HG03095 (cell line): ENCODE data around the gene CEP170B.
"Not testable (repeated sequence)": the region's sequence is repeated elsewhere in the genome, so short reads cannot be mapped to it uniquely, and the experiment has no call there.

Source experiments
- ATAC-seq: cut with Tn5 transposase; IDR thresholded peaks from one replicate; pipeline ENCODE4 v1.9.1; 2021; ENCODE audit warnings: moderate library complexity; ENCODE audit not compliant: unreplicated experiment

Gene CEP170B

DNA sequence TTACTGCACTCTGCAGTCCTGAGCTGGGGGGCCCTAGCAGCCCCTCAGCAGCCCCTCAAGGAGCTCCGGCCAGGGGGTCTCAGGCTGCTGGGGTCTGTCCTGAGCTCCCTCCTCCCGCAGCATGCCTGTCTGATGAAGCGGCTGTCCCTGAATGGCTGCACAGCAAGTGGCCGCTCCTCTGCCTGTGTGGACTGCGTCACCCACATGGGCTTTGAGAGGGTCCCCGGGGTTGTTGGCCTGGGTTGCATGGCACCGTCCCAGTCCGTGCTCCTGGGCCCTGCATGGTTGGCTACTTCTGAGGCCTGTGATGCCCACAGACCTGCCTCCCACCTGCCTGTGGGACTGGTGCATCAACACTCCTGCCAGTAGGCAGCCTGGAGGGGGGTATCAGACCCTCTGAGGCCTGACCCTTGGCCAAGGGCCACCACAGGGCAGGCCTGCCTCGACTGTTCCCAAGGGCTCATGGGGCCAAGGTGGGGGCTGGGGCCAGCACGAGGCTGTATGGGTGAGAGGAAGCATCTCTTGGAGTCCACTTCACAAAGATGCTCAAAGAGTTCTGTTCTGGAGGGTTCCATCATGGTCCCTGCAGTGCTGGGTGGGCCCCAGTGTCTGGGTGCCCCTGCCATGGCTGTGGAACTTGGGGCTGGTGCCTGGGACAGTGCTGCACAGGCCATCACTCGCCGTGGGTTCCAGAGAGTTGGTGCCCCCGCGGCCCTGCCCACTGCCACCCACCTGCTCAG, 12.2 kb downstream of the CEP170B start:
- ATAC-seq, result no peak

DNA sequence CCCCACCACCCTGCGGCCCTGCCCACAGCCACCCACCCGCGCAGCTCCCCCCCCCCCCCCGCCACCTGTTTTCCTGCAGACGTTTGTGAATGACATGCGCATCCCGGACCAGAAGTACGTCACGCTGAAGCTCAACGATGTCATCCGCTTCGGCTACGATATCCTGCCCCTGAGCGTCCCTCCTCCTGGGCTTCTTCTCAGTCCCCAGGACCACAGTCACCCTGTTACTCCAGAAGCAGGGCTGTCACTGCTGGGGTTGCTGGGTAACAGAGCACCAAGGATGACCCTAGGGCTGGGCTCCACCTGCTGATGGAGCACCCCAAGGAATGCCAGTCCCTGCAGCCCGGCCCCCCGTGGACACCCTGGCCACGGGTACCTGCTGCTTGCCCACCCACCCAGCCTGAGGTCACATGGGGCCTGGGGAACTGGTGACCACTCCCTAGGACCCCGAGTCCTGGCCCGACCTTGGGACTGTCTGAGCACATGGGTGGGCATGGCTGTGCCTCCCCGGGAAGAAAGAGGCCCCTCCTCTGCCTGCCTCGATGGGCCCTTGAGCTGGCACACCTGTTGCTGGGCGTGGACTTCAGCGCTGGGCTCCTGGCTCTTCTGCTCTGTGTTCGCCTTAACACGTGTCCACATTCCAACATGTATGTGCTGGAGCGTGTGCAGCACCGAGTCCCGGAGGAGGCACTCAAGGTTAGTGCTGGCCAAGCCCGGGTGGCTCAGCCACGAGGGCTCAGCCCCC, 12.9 kb downstream of the CEP170B start:
- ATAC-seq, result no peak

DNA sequence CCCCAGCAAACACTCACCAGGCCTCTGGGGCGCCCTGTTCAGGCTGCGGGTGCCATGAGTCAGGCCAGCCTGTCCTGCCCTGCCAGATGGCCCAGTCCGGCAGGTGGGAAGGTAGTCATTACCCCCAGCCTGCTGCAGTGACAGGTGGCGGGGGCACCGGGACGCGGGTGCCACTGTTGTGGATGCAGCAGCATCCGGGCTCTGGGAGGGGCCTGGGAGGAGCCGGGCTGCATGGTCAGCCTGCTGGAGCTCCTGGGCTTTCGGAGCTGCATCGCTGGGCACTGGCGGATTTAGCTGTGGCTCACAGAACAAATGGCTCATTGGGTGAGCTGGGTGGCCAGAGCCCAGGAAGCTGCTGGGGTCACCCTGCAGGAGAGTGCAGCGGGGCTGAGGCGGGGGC, 13.5 kb downstream of the CEP170B start:
- ATAC-seq, result no peak

DNA sequence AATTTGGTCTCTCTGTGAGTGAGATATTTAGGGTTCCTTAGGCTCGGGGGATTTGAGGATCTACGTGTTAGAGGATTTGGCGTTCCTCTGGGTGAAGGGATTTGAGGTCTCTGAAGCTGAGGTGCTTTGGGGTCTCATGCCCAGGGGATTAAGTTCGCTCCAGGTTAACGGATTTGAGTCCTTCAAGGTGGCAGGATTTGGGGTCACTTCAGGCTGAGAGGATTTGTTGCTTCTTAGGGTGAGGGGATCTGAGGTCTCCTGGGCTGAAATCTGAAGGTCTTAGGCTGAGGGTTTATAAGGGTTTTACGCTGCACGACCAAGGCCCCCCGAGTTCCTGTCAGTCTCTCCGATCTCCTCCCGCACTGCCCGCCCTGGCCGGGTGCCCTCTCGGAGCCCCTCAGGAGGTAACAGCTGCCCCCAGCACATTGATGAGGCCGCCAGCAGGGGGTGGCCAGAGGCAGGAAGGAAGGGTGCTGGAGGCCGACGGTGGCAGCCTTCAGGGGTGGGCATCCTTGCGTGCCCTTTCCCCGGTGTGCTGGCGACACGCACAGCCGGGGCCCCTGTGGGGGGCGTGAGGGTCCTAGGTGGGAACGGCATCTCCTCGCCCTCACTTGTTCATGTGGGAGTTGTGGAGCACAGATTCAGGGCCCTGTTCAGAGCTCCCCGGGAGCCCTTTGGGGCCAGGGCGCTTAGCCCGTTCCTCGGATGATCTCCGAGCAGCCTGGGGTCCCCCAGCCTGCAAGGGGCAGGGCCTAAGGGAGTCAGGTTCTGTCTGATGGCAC, 14.3 kb downstream of the CEP170B start:
- no peak for ATAC-seq

DNA sequence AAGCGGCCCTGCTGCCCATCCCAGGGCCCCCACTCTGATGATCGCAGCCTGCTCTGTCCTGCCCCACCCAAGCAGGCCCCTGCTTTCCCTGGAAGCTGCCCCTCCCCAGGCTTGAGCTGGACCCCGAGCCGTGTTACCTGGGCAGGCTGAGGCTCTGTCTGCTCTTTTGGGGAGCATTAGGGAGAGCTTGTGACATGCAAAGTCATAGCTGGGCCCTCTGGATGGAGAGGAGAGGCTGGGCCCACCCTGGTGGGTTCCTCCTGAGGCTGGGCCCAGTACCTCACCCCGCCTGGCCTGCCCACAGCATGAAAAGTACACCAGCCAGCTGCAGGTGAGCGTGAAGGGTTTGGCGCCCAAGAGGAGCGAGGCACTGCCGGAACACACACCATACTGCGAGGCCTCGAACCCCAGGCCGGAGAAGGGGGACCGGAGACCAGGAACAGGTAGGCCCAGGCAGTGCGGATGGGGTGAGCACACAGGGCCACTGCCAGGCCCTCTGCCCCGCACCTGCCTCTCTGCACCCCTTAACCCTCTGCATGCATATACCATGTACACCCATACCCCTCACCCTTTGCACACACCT, 15.0 kb downstream of the CEP170B start:
- no peak for ATAC-seq

DNA sequence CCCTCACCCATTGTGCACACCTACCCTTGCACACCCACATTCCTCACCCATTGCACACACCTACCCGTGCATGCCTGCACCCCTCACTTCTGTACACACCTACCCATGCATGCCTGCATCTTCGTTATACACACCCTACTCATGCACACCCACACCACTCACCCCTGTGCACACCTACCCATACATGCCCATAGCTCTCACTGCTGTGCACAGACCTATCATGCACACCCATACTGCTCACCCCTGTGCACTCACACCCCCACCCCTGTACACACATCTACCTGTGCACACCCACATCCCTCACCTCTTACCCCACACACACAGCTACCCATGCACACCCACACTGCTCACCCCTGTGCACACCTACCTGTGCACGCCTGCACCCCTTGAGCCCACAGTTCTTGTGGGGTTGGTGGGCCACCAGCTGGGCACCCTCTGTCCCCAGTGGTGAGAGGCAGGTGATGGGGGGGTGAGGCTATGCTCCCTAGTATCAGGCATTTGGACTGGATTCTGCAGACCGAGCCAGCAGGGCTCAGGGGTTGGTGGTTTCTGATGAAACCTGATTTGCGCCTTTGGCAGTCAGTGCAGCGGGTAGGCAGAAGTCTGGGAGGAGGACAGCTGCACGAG, 15.6 kb downstream of the CEP170B start:
- ATAC-seq, result no peak

DNA sequence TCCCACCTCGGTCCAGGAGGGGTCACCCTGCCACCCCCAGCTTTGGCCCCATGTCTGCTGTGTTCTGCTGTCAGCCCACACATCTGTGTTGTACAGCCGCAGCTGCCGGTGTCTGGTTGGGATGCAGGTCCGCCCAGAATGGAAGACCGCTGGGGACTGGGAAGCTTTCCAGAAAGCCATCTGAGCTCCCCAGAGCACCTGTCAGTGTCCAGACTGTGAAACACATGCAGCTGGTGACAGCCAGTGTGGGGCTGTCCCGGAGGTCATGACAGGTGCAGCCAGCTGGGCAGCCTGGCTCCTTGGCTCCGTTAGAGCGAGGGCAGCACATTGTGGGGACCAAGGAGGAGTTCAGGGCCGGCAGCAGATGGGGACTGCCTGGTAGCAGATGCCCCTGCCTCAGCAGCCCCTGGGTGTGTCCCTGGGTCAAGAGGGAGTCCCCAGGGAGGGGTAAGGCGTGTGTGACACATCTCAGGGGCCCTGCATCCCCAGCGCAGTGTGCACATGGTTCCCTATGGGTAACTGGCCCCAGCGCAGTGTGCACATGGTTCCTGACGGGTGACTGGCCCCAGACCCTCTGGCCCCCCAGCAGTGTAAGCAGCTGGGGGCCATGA, 16.4 kb downstream of the CEP170B start:
- ATAC-seq, result no peak

DNA sequence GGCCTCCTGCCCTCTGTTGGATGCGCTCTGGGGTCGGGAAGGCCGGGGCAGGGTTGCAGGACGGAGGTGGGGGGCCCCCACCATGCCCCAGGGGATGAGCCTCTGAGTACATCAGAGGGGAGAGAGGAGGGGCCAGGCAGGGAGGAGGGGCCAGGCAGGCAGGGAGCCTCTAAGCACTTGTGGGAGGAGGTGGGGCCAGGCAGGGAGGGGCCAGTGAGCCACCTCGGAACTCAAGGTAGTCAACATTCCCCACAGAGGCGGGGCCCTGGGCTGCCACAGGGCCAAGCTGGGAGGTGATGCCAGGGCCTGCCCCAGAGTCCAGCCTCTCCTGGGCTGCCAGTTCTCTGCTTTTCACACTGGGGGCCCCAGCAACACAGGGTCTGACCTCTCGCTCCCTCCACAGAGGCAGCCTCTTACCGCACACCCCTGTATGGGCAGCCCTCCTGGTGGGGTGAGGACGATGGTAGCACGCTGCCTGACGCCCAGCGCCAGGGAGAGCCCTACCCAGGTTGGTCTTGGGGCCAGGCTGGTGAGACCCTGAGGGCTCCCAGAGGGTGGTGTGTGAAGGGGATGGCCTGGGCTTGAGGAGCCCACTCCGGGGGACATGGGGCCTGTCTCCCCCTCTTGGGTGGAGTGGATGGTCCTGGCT, 17.4 kb downstream of the CEP170B start:
- ATAC-seq, result no peak

DNA sequence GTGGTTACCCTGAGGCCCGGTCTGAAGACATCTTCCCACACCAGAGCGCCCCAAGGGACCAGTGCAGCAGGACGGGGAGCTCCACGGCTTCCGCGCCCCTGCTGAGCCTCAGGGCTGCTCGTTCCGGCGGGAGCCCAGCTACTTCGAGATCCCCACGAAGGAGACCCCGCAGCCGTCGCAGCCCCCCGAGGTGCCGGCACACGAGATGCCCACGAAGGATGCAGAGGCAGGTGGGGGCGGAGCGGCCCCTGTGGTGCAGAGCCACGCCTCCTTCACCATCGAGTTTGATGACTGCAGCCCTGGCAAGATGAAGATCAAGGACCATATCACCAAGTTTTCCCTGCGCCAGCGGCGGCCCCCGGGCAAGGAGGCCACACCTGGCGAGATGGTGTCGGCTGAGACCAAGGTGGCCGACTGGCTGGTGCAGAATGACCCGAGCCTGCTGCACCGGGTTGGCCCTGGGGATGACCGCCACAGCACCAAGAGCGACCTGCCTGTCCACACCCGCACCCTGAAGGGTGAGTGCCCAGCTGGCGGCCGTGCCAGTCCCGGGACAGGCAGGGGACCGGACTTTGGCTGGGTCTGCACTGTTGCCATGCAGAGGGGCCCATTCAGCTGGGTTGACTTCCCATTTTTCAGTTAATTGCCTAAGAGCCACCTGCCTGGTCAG, 18.1 kb downstream of the CEP170B start:
- ATAC-seq, result no peak

DNA sequence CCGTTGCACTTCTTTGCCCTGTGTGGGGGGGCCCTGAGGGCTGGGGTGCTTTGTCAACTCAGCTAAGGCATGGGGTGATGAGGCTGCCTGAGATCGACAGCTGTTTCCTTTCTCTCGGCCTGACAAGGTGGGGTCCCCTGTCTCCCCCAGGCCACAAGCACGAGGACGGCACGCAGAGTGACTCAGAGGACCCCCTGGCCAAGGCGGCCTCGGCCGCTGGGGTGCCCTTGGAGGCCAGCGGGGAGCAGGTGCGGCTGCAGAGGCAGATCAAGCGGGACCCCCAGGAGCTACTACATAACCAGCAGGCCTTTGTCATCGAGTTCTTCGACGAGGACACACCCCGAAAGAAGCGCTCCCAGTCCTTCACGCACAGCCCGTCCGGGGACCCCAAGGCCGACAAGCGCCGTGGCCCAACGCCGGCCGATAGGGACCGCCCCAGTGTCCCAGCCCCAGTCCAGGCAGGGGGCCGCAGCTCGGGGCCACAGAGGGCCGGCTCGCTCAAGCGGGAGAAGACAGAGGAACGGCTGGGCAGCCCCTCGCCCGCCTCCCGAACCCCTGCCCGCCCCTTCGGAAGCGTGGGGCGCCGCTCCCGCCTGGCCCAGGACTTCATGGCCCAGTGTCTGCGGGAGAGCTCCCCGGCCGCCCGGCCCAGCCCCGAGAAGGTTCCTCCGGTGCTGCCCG, 18.8 kb downstream of the CEP170B start:
- ATAC-seq, result no peak

DNA sequence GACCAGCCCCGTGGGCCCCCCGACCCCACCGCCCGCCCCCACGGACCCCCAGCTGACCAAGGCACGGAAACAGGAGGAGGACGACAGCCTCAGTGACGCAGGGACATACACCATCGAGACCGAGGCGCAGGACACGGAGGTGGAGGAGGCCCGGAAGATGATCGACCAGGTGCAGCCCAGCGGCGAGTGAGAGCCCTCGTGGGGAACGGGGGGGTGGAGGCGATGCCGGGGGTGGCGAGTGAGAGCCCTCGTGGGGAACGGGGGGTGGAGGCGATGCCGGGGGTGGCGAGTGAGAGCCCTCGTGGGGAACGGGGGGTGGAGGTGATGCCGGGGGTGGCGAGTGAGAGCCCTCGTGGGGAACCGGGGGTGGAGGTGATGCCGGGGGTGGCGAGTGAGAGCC, 19.3 kb downstream of the CEP170B start:
- not testable (repeated sequence) for ATAC-seq

DNA sequence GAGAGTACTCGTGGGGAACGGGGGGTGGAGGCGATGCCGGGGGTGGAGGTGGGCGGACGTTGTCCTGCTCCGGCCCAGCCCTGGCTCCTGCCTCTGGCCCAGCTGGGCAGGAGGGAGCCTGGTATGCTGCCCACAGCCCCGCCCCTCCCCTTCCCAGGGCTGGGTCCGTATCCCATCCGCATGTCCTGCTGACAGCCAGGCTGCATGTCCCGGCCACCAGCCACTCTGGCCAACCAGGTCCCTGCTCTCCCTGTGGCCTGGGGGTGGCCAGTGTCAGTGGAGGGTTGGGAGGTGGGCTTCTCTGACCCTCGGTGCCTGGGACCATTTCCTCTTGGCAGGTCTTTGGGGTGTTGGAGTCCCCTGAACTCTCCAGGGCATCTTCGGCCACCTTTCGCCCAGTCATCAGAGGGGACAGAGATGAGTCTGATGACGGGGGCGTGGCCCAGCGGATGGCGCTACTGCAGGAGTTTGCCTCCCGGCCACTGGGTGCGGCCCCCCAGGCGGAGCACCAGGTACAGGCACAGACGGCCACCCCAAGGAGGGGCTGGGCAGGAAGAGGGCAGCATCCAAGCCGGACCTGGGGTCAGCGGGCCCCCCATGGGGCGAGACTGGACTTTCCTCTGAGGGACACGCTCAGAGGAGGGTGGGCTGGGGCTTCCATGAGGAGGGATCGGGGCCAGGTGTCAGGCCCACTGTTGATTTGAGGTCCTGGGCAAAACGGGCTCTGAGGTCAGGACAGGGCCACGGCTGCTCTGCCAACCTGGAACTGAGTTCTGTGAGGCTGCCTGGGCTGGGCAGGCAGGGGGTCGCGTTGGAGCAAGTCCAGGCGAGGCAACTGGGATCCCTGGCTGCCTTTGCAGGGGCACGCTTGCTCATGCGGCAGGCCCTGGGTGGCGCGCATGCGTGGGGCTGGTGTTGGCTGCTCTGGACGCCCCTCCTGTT, 20.2 kb downstream of the CEP170B start:
- no peak for ATAC-seq

DNA sequence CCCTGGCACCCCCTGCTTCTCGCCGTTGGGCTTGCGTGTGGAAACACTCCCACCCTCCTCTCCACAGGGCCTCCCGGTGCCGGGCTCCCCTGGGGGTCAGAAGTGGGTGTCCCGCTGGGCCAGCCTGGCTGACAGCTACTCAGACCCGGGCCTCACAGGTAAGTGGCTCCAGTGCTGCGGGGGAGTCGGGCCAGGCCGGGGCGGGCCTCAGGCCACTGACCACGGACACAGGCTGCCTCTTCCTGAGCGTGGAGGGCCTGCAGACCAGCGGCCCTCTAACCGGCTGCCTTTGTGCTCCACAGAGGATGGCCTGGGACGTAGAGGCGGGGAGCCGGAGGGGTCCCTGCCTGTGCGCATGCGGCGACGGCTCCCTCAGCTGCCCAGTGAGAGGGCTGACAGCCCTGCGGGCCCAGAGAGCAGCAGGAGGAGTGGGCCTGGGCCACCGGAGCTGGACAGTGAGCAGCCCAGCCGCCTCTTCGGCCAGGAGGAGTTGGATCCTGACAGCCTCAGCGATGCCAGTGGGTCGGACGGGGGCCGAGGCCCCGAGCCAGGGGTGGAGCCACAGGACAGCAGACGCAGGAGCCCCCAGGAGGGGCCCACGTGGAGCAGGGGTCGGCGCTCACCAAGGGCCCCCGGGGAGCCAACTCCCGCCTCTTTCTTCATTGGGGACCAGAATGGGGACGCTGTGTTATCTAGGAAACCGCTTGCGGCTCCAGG, 21.1 kb downstream of the CEP170B start:
- no peak for ATAC-seq

DNA sequence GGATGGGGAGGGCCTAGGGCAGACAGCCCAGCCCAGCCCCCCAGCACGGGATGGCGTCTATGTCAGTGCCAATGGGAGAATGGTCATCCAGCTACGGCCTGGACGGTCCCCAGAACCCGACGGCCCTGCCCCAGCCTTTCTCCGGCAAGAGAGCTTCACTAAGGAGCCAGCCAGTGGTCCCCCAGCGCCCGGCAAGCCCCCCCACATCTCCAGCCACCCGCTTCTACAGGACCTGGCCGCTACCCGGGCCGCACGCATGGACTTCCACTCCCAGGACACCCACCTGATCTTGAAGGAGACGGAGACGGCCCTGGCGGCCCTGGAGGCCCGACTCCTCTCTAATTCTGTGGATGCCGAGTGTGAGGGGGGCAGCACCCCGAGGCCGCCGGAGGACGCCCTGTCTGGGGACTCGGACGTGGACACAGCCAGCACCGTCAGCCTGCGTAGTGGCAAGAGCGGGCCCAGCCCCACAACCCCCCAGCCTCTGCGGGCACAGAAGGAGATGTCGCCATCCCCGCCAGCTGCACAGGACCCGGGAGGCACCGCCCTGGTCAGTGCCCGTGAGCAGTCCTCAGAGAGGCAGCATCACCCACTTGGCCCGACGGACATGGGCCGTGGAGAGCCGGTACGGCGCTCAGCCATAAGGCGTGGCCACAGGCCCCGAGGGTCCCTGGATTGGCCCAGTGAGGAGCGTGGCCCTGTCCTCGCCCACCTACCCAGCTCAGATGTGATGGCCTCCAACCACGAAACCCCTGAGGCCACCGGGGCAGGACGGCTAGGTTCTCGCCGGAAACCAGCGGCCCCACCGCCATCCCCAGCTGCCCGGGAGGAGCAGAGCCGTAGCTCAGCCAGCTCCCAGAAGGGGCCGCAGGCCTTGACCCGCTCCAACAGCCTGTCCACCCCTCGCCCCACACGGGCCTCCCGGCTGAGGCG, 21.9 kb downstream of the CEP170B start:
- ATAC-seq, result no peak

DNA sequence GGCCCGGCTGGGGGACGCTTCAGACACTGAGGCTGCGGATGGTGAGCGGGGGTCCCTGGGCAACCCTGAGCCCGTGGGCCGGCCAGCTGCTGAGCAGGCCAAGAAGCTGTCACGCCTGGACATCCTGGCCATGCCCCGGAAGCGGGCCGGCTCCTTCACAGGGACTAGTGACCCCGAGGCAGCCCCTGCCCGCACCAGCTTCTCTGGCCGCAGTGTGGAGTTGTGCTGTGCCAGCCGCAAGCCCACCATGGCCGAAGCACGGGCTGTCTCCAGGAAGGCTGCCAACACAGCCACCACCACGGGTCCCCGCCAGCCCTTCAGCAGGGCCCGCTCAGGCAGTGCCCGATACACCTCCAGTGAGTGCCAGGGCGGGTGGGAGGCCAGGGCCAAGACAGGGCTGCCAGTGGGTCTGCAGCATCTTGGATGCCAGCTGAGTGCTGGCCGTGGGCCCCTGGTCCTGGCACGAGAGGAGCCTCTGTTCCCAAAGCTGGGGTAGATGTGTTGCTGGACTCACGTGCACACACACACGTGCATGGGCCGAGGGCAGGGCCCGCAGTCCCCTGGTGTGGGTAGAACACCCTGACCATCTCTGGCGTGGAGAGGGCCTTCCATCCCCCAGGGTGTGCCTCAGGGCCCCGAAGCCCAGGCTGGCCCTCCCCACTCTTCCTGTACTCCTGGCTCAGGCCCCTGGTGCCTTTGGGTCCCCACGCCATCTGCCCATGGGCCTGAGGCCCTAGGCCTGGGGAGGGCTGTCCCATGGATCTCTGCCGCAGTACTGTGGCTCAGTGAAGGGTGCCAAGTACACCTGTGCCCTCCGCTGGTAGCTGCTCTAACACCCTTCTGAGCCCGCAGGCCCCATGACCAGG, 22.8 kb downstream of the CEP170B start:
- no peak for ATAC-seq
